Fibroblast of the aortic adventitia (primary cell): ENCODE data around the gene TMEM44. TPM values are rescaled to one million over a fixed set of nuclear protein-coding genes. Genes with fewer than 3 reads are reported as not detected.

ENCODE experiments used
- DNase-seq: peaks from one replicate; pipeline ENCODE4 v3.0.0-alpha.2; 2010; ENCODE audit warnings: low read depth
- H3K4me3 ChIP-seq: 2 replicates; pipeline ENCODE4 v1.5.1; 2011; ENCODE audit warnings: low read depth, mild to moderate bottlenecking, control low read depth, low read length, moderate library complexity
- CTCF ChIP-seq: IDR thresholded peaks from 2 replicates; pipeline ENCODE4 v1.5.1; 2011; ENCODE audit warnings: mild to moderate bottlenecking, low read length, control low read depth, inconsistent platforms; ENCODE audit not compliant: insufficient read depth
- total RNA-seq: library from RNA; depleted of rRNA; stranded (reverse); fragments of >200 nt; gene quantifications from 2 replicates; pipeline ENCODE4 v1.2.3, GENCODE V29; 2012; ENCODE audit warnings: low replicate concordance

Gene TMEM44
- total RNA-seq, 1 donor = 16.7 TPM

DNA sequence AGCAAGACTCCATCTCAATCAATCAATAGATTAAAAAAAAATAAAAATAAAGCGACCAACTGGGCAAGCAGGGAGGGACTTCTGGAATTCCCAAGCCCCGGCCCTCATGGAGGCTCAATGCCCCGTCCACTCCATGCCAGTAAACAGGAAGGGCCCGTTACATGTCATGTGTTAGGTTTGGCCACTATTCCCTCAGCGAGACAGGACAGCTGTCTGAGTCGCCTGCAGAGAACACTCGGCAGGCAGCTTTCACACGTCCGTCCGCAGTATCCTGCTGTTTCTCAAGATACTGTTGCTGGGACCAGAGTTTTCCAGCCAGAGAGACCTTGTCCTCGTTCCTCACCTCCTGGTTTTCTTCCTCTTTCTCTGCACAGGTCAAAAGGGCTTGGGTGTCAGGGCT lies 18.0 kb downstream of the TMEM44 start:
- no peak for TF ChIP-seq CTCF
- no peak for DNase-seq
- H3K4me3 ChIP-seq = no peak overlapping the region

DNA sequence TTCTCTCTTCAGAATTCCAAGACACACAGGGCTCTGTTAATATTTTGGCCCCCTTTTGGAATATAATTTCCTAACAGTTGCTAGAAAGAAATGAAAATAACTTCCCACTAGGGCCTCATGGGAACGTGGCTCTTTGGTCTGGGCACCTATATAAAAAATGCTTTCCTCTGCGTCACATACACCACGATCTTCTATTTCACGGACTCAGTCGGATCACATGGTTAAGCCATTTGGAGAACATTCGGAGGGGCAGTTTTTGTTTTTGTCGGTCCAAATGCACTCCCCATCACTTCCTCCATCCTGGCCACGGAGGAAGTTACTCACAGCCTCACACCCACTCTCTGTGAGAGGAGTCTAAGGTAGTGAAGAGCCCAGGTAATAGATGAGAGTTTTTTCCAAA lies 21.0 kb downstream of the TMEM44 start:
- TF ChIP-seq CTCF = no peak
- DNase-seq = no peak
- H3K4me3 ChIP-seq = no peak overlapping the region

- no peak for TF ChIP-seq CTCF
- DNase-seq = no peak
- no peak overlapping the region for H3K4me3 ChIP-seq
Observed at GRCh38 chr3:194610689-194611088, 22.5 kb downstream of the TMEM44 start.

DNA sequence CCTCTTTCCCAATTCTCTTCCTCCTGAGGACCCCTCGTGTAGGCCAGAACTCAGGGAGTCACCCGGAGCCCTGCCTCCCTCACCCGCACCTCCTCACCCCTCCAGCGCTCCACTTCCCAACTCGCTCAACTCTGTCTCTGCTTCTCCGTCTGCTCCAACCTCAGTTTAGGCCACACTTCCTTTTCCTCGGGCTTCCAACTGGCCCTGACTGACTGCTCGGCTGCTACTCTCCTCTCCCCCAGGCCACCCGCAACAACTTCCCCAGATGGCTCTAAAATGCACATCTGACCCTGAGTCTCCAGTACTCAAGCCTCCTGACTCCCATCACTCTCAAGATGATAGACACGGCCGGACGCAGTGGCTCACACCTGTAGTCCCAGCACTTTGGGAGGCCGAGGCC lies 23.6 kb downstream of the TMEM44 start:
- DNase-seq = no peak
- no peak for TF ChIP-seq CTCF
- H3K4me3 ChIP-seq = no peak overlapping the region

- no peak for DNase-seq
- no peak overlapping the region for H3K4me3 ChIP-seq
- TF ChIP-seq CTCF = no peak
Observed at GRCh38 chr3:194608981-194609380, 24.2 kb downstream of the TMEM44 start.

- DNase-seq = no peak
- H3K4me3 ChIP-seq = no peak overlapping the region
- no peak for TF ChIP-seq CTCF
Observed at GRCh38 chr3:194607592-194608389, 25.4 kb downstream of the TMEM44 start.

GRCh38 chr3:194606941-194607340 lies 26.3 kb downstream of the TMEM44 start:
- DNase-seq = no peak
- H3K4me3 ChIP-seq = no peak overlapping the region
- TF ChIP-seq CTCF = no peak
